ENCODE results near the gene CHKA. TPM values are rescaled to one million over a fixed set of nuclear protein-coding genes. Genes with fewer than 3 reads are reported as not detected.

The CHKA gene
- total and polyA plus RNA-seq, 8 donors, result 17.4 to 110 (median 31.6) TPM

DNA sequence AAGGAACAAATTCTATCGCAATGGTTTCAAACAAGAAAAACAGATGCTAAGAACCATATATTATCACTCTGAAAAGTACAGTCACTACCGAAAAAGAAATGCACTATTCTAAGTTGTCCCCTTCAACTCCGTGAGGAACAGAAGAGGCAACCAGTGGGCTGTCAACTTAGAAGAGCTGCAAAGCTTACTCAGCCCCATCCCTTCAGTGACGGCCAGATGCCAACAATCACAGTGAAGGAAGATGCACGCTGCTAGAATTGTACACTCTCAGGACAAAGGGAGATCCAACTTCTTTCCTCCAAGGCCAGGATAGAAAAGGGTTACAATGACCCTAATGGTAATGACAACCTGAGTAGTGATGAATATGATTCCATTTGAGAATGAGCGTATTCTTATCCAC lies 38.5 kb upstream of the CHKA start:
- 77 to 93% methylated on average over 6 of the region's 6 CpGs for WGBS, 2 donors

DNA sequence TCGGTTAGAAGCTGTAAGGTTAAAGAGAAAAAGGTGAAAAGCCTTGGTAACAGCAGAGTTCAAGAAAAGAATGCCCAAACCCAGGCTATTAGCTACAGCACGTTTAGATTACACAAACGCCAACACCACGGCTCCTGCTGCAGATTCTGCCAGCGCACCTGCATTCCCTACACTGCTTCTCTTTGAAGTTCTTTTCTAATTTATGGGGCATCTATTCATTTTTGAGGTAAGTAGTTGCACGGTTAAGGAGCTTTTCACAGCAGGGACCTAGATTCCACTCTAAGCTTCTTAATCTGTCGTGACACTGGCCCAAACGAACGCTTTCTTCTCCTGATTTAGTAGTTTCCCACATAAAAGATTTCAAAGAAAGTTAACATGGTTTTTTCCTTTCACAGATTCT lies 38.0 kb upstream of the CHKA start:
- ATAC-seq (no peak), DNase-seq (no peak), FAIRE-seq (no peak)
- no peak overlapping the region for H3K4me3 ChIP-seq
- no peak overlapping the region for H3K27ac ChIP-seq
- 91 to 93% methylated on average over 9 of the region's 9 CpGs for WGBS, 2 donors
- intact Hi-C loops (cut with DNase I), result loop anchor here in 1 of 3 donors (10.0 kb wide), 1 partner anchor 46 kb away; no protein-coding TSS in a partner anchor
- TF ChIP-seq, protein P1, sequence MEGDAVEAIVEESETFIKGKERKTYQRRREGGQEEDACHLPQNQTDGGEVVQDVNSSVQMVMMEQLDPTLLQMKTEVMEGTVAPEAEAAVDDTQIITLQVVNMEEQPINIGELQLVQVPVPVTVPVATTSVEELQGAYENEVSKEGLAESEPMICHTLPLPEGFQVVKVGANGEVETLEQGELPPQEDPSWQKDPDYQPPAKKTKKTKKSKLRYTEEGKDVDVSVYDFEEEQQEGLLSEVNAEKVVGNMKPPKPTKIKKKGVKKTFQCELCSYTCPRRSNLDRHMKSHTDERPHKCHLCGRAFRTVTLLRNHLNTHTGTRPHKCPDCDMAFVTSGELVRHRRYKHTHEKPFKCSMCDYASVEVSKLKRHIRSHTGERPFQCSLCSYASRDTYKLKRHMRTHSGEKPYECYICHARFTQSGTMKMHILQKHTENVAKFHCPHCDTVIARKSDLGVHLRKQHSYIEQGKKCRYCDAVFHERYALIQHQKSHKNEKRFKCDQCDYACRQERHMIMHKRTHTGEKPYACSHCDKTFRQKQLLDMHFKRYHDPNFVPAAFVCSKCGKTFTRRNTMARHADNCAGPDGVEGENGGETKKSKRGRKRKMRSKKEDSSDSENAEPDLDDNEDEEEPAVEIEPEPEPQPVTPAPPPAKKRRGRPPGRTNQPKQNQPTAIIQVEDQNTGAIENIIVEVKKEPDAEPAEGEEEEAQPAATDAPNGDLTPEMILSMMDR (IDR thresholded peaks at IDR 0.05), result no peak
- no peaks in the 10 kb centered on the region for H3K4me1 ChIP-seq
- H3K36me3 ChIP-seq, result peaks cover 0 to 16% (median 0%) of the 10 kb centered on the region in 3 donors
- no peaks in the 10 kb centered on the region for H3K9me3 ChIP-seq
- no peaks in the 10 kb centered on the region for H3K27me3 ChIP-seq

More for the DNA sequence above, 38.5 kb upstream of the CHKA start:
- FAIRE-seq, result no peak
- TF ChIP-seq, protein P1 (IDR thresholded peaks at IDR 0.05), result no peak
- no peak for DNase-seq
- no peaks in the 10 kb centered on the region for H3K9me3 ChIP-seq
- no peaks in the 10 kb centered on the region for H3K27me3 ChIP-seq
- no peak overlapping the region for H3K4me3 ChIP-seq
- no peak overlapping the region for H3K27ac ChIP-seq
- no peak for ATAC-seq
- H3K4me1 ChIP-seq, result no peaks in the 10 kb centered on the region
- intact Hi-C loops (cut with DNase I), result loop anchor here in 1 of 3 donors (10.0 kb wide), 1 partner anchor 45 kb away; no protein-coding TSS in a partner anchor
- H3K36me3 ChIP-seq, result peaks cover 0 to 16% (median 0%) of the 10 kb centered on the region in 3 donors

DNA sequence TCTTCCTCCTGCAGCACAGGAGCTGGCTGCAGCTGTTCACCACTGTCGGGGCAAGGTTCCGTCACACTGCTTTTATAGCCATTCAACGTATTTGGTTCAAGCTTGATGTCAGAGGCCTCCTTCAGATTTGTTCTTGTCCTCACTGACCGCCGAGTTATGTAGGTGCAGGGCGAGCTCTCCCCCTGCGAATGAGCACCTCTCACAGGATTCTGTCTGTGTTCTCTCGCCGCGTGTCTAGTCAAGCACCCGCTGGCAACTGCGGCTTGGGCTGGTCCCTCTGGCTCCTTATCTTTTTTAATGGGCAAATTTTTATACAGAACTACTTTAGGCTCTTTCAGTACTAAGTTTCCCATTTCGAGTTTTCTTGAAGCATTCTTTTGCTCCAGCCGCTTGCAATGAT lies 37.4 kb upstream of the CHKA start:
- intact Hi-C loops (cut with DNase I), result loop anchor here in 1 of 3 donors (10.0 kb wide), 1 partner anchor 46 kb away; no protein-coding TSS in a partner anchor
- TF ChIP-seq, protein P1 (IDR thresholded peaks at IDR 0.05), result no peak
- Histone ChIP-seq H3K4me3 (no peak overlapping the region), H3K4me1 (no peaks in the 10 kb centered on the region), H3K9me3 (no peaks in the 10 kb centered on the region), H3K27ac (no peak overlapping the region), H3K27me3 (no peaks in the 10 kb centered on the region), H3K36me3 (peaks cover 0 to 16% (median 0%) of the 10 kb centered on the region in 3 donors)
- 94 to 95% methylated on average over 14 of the region's 14 CpGs for WGBS, 2 donors
- ATAC-seq (no peak), FAIRE-seq (no peak), DNase-seq (no peak)

DNA sequence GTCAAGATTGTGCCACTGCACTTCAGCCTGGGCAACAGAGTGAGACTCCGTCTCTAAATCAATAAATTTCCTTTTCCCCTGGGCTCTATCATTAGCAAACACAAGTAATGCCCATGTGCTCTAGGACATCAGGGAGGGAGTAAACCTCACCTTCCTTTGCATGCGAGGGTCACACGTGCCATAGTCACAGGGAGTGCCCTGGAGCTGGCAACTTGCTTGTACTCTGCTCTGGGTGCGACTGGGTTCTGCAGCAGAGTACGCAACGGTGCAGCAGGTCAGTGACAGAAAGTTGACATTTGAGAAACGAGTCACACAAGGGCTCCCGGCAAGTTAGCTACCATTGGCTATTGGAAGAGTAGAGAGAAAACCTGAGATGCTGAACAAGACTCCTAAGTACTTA lies 32.6 kb upstream of the CHKA start:
- Histone ChIP-seq H3K27me3 (no peaks in the 10 kb centered on the region), H3K4me3 (no peak overlapping the region), H3K27ac (no peak overlapping the region), H3K4me1 (peaks cover 0 to 19% (median 9%) of the 10 kb centered on the region in 3 donors), H3K36me3 (peaks cover 0 to 13% (median 0%) of the 10 kb centered on the region in 3 donors), H3K9me3 (no peaks in the 10 kb centered on the region)
- intact Hi-C loops (cut with DNase I), result loop anchor here in 1 of 3 donors (10.0 kb wide), 1 partner anchor 51 kb away; no protein-coding TSS in a partner anchor
- DNase-seq (no peak), FAIRE-seq (no peak), ATAC-seq (peak in 1 of 4 donors; percentile 33)
- 40 to 45% methylated on average over 8 of the region's 8 CpGs for WGBS, 2 donors
- TF ChIP-seq, protein P1 (IDR thresholded peaks at IDR 0.05), result no peak

DNA sequence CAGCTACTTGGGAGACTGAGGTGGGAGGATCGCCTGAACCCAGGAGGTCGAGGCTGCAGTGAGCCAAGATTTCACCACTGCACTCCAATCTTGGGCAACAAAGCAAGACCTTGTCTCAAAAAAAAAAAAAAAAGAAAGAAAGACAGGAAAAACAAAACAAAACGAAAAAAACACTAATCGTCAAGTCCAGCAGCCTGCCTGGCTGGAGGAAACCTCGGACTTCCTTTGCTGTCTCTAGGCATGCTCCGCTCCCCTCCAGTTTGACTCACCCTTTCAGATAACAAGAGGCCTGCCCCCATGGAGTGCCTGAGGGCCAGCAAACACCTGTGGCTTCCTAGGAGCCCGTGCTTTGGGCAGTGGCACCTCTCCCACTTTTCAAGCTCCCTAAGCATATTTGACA lies 28.8 kb upstream of the CHKA start:
- FAIRE-seq (no peak), ATAC-seq (peak; percentile 36 to 54 (median 46)), DNase-seq (peak; percentile 72 to 85 (median 82))
- Histone ChIP-seq H3K36me3 (no peaks in the 10 kb centered on the region), H3K27me3 (no peaks in the 10 kb centered on the region), H3K4me3 (no peak overlapping the region), H3K9me3 (no peaks in the 10 kb centered on the region), H3K4me1 (peaks cover 23 to 44% (median 32%) of the 10 kb centered on the region in 3 donors), H3K27ac (peak overlapping the region; percentile 4 to 52 (median 37))
- intact Hi-C loops (cut with DNase I), result loop anchor here in 1 of 3 donors (10.0 kb wide), 1 partner anchor 55 kb away; no protein-coding TSS in a partner anchor
- TF ChIP-seq, protein P1 (IDR thresholded peaks at IDR 0.05), result no peak
- 7 to 17% methylated on average over 7 of the region's 7 CpGs for WGBS, 2 donors
